A549 (cell line): ENCODE results near the gene PDCD2L. TPM values are rescaled to one million over a fixed set of nuclear protein-coding genes. Genes with fewer than 3 reads are reported as not detected.

Experiments used
- ATAC-seq, 2 experiments: fragments of 200-7000 bp in 1 of 2; fragments of >200 bp in 1 of 2; cut with Nextera tagmentation in 1 of 2; cut with Tn5 transposase in 1 of 2; 3 replicates each; pipeline versions ENCODE4 v1.8.0 to v1.9.1; 2018 to 2020; ENCODE audit warnings: mild to moderate bottlenecking in 1 of 2, moderate library complexity in 1 of 2
- CTCF ChIA-PET: fragments of 300-600 bp; sonication (Branson Sonifier 250); formaldehyde crosslinking; extraction: SDS; loops from one replicate; lab custom pipeline; 2021; ENCODE audit warnings: antibody characterized with exemption, inconsistent platforms; lab: Yijun Ruan, JAX
- POLR2A ChIA-PET: fragments of 350-600 bp; formaldehyde crosslinking; extraction: SDS; loops from one replicate; lab custom pipeline; 2021; ENCODE audit warnings: antibody characterized with exemption, inconsistent platforms; lab: Yijun Ruan, JAX
- DNase-seq, 2 experiments: peaks; one replicate each; pipeline versions ENCODE4 v3.0.0 to v3.0.0-alpha.2; 2011 to 2016; ENCODE audit warnings: low read depth in 1 of 2, low spot score in 1 of 2
- FAIRE-seq: peaks from 2 replicates; lab custom pipeline; 2011; peaks lifted over from hg19 to GRCh38; lab: Jason Lieb, UNC
- H3K27ac ChIP-seq, 2 experiments: fragments of >200 bp; sonication (Bioruptor Twin); formaldehyde crosslinking; 3 replicates each; pipeline ENCODE4 v1.5.1; 2016 to 2017
- H3K4me1 ChIP-seq: fragments of >200 bp; sonication (Bioruptor Twin); formaldehyde crosslinking; 3 replicates; pipeline ENCODE4 v1.6.1; 2016
- H3K4me2 ChIP-seq: fragments of >200 bp; sonication (Bioruptor Twin); formaldehyde crosslinking; 3 replicates; pipeline ENCODE4 v1.6.1; 2016
- H3K4me3 ChIP-seq: fragments of >200 bp; sonication (Bioruptor Twin); formaldehyde crosslinking; 3 replicates; pipeline ENCODE4 v1.5.1; 2016
- H3K9me3 ChIP-seq: fragments of >200 bp; sonication (Bioruptor Twin); formaldehyde crosslinking; 3 replicates; pipeline ENCODE4 v1.6.1; 2016
- CBX2 ChIP-seq: fragments of 200-600 bp; sonication (generic); IDR thresholded peaks from 2 replicates; pipeline ENCODE4 v1.6.1; 2016; ENCODE audit warnings: low read depth, mild to moderate bottlenecking, borderline replicate concordance
- CTCF ChIP-seq: fragments of >200 bp; sonication (Bioruptor Twin); formaldehyde crosslinking; IDR thresholded peaks from 3 replicates; pipeline ENCODE4 v1.5.1; 2016
- EHF ChIP-seq: fragments of 250-450 bp; sonication (Bioruptor Pico); IDR thresholded peaks from 2 replicates; pipeline ENCODE4 v1.5.0; 2020; ENCODE audit warnings: mild to moderate bottlenecking
- EHMT2 ChIP-seq: fragments of 200-600 bp; sonication (generic); IDR thresholded peaks from 2 replicates; pipeline ENCODE4 v1.6.1; 2016; ENCODE audit warnings: antibody characterized with exemption, low read depth, mild to moderate bottlenecking, moderate library complexity
- FOSB ChIP-seq: fragments of 250-450 bp; sonication (Bioruptor Pico); IDR thresholded peaks from 2 replicates; pipeline ENCODE4 v1.5.0; 2020; ENCODE audit warnings: mild to moderate bottlenecking, moderate library complexity
- FOSL2 ChIP-seq, 2 experiments: fragments of 450-650 bp in 1 of 2; fragments of >200 bp in 1 of 2; sonication (Bioruptor Twin) in 1 of 2; formaldehyde crosslinking; IDR thresholded peaks; 2 replicates each; pipeline versions ENCODE4 v1.5.0 to v1.6.1; 2016 to 2020; ENCODE audit warnings: mild to moderate bottlenecking in 1 of 2, moderate library complexity in 1 of 2
- FOXS1 ChIP-seq: fragments of 250-450 bp; sonication (Bioruptor Pico); IDR thresholded peaks from 2 replicates; pipeline ENCODE4 v1.5.0; 2020; ENCODE audit warnings: mild to moderate bottlenecking, moderate library complexity
- HDAC2 ChIP-seq: fragments of 200-600 bp; sonication (generic); IDR thresholded peaks from 2 replicates; pipeline ENCODE4 v1.6.1; 2016
- JUN ChIP-seq, 2 experiments: fragments of >200 bp; sonication (Bioruptor Twin); formaldehyde crosslinking; IDR thresholded peaks; 2 replicates in 1 of 2; 3 replicates in 1 of 2; pipeline ENCODE4 v1.6.1; 2016 to 2017
- KDM1A ChIP-seq: fragments of 200-600 bp; sonication (generic); IDR thresholded peaks from 2 replicates; pipeline ENCODE4 v1.6.1; 2016; ENCODE audit warnings: low read depth, mild to moderate bottlenecking
- MAFK ChIP-seq: fragments of 450-650 bp; IDR thresholded peaks from 2 replicates; pipeline ENCODE4 v1.6.1; 2014; ENCODE audit not compliant: partially characterized antibody
- MAX ChIP-seq: IDR thresholded peaks from 2 replicates; pipeline ENCODE4 v1.6.1; 2012
- MYC ChIP-seq: IDR thresholded peaks from 2 replicates; pipeline ENCODE4 v1.6.1; 2012; ENCODE audit warnings: mild to moderate bottlenecking, inconsistent platforms, low read length, improper control_type of control experiment, borderline replicate concordance
- NPAS2 ChIP-seq: fragments of 250-450 bp; sonication (Bioruptor Pico); IDR thresholded peaks from 2 replicates; pipeline ENCODE4 v1.8.0; 2022; ENCODE audit warnings: mild to moderate bottlenecking, moderate library complexity, borderline replicate concordance
- NR3C1 ChIP-seq: fragments of >200 bp; sonication (Bioruptor Twin); formaldehyde crosslinking; IDR thresholded peaks from 3 replicates; pipeline ENCODE4 v1.6.1; 2017
- PHF8 ChIP-seq: fragments of 200-600 bp; sonication (generic); IDR thresholded peaks from 2 replicates; pipeline ENCODE4 v1.6.1; 2016; ENCODE audit warnings: low read depth, mild to moderate bottlenecking, antibody characterized with exemption, moderate library complexity, borderline replicate concordance
- POLR2A ChIP-seq: IDR thresholded peaks from 2 replicates; pipeline ENCODE4 v1.6.1; 2012; ENCODE audit warnings: mild to moderate bottlenecking, low read length
- POLR2AphosphoS2 ChIP-seq: conservative IDR thresholded peaks from 2 replicates; pipeline ENCODE4 v1.6.1; 2012; ENCODE audit warnings: low read length, improper control_type of control experiment, inconsistent platforms
- RAD21 ChIP-seq, 2 experiments: fragments of >200 bp in 1 of 2; sonication (Bioruptor Twin) in 1 of 2; formaldehyde crosslinking in 1 of 2; IDR thresholded peaks in 1 of 2; conservative IDR thresholded peaks in 1 of 2; 2 replicates in 1 of 2; 3 replicates in 1 of 2; pipeline ENCODE4 v1.6.1; 2012 to 2018; ENCODE audit warnings: inconsistent platforms in 1 of 2
- RCOR1 ChIP-seq: fragments of 150-350 bp; IDR thresholded peaks from 2 replicates; pipeline ENCODE4 v1.6.1; 2014; ENCODE audit warnings: antibody characterized with exemption, low read length, low read depth
- RNF2 ChIP-seq: fragments of 200-600 bp; sonication (generic); IDR thresholded peaks from 2 replicates; pipeline ENCODE4 v1.6.1; 2016; ENCODE audit warnings: low read depth, mild to moderate bottlenecking, antibody characterized with exemption, moderate library complexity, borderline replicate concordance
- ZFP36 ChIP-seq: fragments of 450-650 bp; IDR thresholded peaks from 2 replicates; pipeline ENCODE4 v1.6.1; 2014; ENCODE audit warnings: borderline replicate concordance; ENCODE audit not compliant: partially characterized antibody
- WGBS: methylation state at CpG from one replicate; pipeline ENCODE4 v1.1.6; 2017; ENCODE audit errors: missing lambda C conversion rate; 5-methylcytosine and 5-hydroxymethylcytosine counted together
- polyA plus RNA-seq, 4 experiments: library from polyadenylated mRNA; depleted of rRNA in 3 of 4; stranded (reverse); fragments of >200 nt; fragmentation: RNase III in 1 of 4; extraction: RNeasy Plus Mini Kit Qiagen cat#74134 plus additional on column Dnase treatment in 1 of 4; gene quantifications; 2 replicates in 3 of 4; 3 replicates in 1 of 4; pipeline ENCODE4 v1.2.3, GENCODE V29; 2011 to 2017
- TF ChIP-seq, protein P1 (sequence below): fragments of 150-350 bp; IDR thresholded peaks from 2 replicates; pipeline ENCODE4 v1.6.1; 2014; ENCODE audit warnings: low read depth, mild to moderate bottlenecking, low read length
- TF ChIP-seq, protein P2 (sequence below): IDR thresholded peaks from 2 replicates; pipeline ENCODE4 v1.6.1; 2012
- TF ChIP-seq, protein P3 (sequence below): fragments of 250-450 bp; sonication (Bioruptor Pico); IDR thresholded peaks from 2 replicates; pipeline ENCODE4 v1.5.0; 2021; ENCODE audit warnings: mild to moderate bottlenecking, moderate library complexity, borderline replicate concordance

PDCD2L gene
- polyA plus RNA-seq, 2 of the 4 experiments (the other 2 are of a cell fraction), result 31.5 to 68.9 TPM

DNA sequence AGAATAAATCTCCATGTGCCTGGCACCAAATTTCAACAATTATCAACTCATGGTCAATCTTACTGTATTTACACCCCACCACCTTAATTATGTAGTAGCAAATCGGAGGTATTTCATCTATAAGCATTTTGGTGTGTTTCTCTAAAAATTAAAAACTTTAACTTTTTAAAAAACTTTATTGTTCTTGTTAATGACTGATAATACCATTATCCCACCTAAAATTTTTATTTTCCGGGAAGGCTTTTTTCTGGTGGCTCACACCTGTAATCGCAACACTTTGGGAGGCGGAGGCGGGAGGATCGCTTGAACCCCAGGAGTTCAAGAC, 453 bp upstream of the PDCD2L start:
- TF ChIP-seq CBX2 (no peak), ZFP36 (no peak), JUN (IDR thresholded peaks at IDR 0.05) (no peak), MYC (no peak), HDAC2 (0 out of 2 replicates have a peak, but pooled peaks have one; percentile 40), FOXS1 (CRISPR knock-in tag) (no peak)
- TF ChIP-seq, protein P1, sequence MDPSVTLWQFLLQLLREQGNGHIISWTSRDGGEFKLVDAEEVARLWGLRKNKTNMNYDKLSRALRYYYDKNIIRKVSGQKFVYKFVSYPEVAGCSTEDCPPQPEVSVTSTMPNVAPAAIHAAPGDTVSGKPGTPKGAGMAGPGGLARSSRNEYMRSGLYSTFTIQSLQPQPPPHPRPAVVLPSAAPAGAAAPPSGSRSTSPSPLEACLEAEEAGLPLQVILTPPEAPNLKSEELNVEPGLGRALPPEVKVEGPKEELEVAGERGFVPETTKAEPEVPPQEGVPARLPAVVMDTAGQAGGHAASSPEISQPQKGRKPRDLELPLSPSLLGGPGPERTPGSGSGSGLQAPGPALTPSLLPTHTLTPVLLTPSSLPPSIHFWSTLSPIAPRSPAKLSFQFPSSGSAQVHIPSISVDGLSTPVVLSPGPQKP, result no peak
- ATAC-seq (no peak), DNase-seq (no peak), FAIRE-seq (no peak)
- Histone ChIP-seq H3K27ac (peak overlapping the region; percentile 86 to 91), H3K4me1 (peaks cover 17% of the 10 kb centered on the region; the same call in 2 of the 3 replicates), H3K4me2 (peak overlapping the region; percentile 77), H3K4me3 (peak overlapping the region; percentile 80), H3K9me3 (no peaks in the 10 kb centered on the region)
- WGBS, result 20% methylated on average over 6 of the region's 6 CpGs
- CTCF ChIA-PET, result interaction anchor here (1.0 kb wide), 1 partner anchor 27 kb away, joined by 3 read pairs; no protein-coding TSS in a partner anchor
- POLR2A ChIA-PET, result no interaction called here

- peak overlapping the region; percentile 77; the same call in 2 of the 3 replicates for H3K4me2 ChIP-seq
- H3K4me1 ChIP-seq, result peaks cover 17% of the 10 kb centered on the region; the same call in 2 of the 3 replicates
- H3K27ac ChIP-seq, result no peak overlapping the region
- no peaks in the 10 kb centered on the region for H3K9me3 ChIP-seq
- WGBS, result 85% methylated on average over 13 of the region's 13 CpGs
- no peak for TF ChIP-seq NPAS2
- no peak for TF ChIP-seq KDM1A
- no peak for TF ChIP-seq MAFK
- TF ChIP-seq RNF2, result no peak
- no peak for TF ChIP-seq JUN (IDR thresholded peaks at IDR 0.05)
- TF ChIP-seq RAD21 (conservative IDR thresholded peaks at IDR 0.05 in 1 of 2, IDR thresholded peaks at IDR 0.05 in 1 of 2), result no peak
- TF ChIP-seq EHF, result no peak
- TF ChIP-seq POLR2A, result no peak
- TF ChIP-seq CTCF, result no peak
- ChIA-PET CTCF (interaction anchor here (0.5 to 1.5 kb wide), 8 partner anchors 9 to 185 kb away, joined by 3 to 6 read pairs (median 3); no protein-coding TSS in a partner anchor), POLR2A (no interaction called here)
- ATAC-seq (no peak), FAIRE-seq (no peak), DNase-seq (no peak)
- no peak overlapping the region for H3K4me3 ChIP-seq
These were observed 1.9 kb downstream of the PDCD2L start for GRCh38 chr19:34405892-34406660.

DNA sequence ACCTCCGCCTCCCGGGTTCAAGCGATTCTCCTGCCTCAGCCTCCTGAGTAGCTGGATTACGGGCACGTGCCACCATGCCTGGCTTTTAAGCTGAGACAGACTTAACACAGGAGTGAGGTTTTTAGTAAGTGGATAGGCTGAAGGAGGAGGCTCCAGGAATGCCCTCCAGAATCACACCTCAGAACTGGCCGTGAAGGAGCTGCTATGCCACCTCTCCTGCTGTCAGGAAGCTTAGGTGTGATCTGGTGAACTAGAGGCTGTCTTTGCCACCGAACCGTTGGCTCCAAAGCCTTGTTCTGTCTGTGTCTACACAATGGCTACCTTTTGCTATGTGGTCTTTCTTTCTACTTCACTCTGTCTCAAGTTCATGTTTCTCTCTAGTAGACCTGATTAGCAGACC, 4.2 kb downstream of the PDCD2L start:
- no peak overlapping the region for H3K27ac ChIP-seq
- POLR2A ChIA-PET, result no interaction called here
- TF ChIP-seq MAFK, result no peak
- TF ChIP-seq NPAS2, result no peak
- no peak for TF ChIP-seq EHF
- TF ChIP-seq PHF8, result no peak
- no peak for TF ChIP-seq FOSL2 (IDR thresholded peaks at IDR 0.05)
- TF ChIP-seq FOSL2 (CRISPR knock-in tag; IDR thresholded peaks at IDR 0.05), result no peak
- no peak for TF ChIP-seq RCOR1
- no peak for TF ChIP-seq NR3C1
- no peak for TF ChIP-seq EHMT2
- no peak for TF ChIP-seq POLR2AphosphoS2
- TF ChIP-seq HDAC2, result no peak
- TF ChIP-seq MAX, result no peak
- no peak for TF ChIP-seq FOSB (CRISPR knock-in tag)
- TF ChIP-seq, protein P2, sequence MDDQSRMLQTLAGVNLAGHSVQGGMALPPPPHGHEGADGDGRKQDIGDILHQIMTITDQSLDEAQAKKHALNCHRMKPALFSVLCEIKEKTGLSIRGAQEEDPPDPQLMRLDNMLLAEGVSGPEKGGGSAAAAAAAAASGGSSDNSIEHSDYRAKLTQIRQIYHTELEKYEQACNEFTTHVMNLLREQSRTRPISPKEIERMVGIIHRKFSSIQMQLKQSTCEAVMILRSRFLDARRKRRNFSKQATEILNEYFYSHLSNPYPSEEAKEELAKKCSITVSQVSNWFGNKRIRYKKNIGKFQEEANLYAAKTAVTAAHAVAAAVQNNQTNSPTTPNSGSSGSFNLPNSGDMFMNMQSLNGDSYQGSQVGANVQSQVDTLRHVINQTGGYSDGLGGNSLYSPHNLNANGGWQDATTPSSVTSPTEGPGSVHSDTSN, result no peak
- TF ChIP-seq, protein P3, sequence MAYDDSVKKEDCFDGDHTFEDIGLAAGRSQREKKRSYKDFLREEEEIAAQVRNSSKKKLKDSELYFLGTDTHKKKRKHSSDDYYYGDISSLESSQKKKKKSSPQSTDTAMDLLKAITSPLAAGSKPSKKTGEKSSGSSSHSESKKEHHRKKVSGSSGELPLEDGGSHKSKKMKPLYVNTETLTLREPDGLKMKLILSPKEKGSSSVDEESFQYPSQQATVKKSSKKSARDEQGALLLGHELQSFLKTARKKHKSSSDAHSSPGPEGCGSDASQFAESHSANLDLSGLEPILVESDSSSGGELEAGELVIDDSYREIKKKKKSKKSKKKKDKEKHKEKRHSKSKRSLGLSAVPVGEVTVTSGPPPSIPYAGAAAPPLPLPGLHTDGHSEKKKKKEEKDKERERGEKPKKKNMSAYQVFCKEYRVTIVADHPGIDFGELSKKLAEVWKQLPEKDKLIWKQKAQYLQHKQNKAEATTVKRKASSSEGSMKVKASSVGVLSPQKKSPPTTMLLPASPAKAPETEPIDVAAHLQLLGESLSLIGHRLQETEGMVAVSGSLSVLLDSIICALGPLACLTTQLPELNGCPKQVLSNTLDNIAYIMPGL (CRISPR knock-in tag), result no peak
- no peak overlapping the region for H3K4me2 ChIP-seq
- CTCF ChIA-PET, result interaction anchor here (0.7 to 1.6 kb wide), 4 partner anchors 8 to 72 kb away, joined by 3 to 5 read pairs (median 3); no protein-coding TSS in a partner anchor
- FAIRE-seq (no peak), ATAC-seq (no peak), DNase-seq (no peak)
- no peaks in the 10 kb centered on the region for H3K9me3 ChIP-seq
- 95% methylated on average over 8 of the region's 8 CpGs for WGBS
- peaks cover 11% of the 10 kb centered on the region; the same call in 2 of the 3 replicates for H3K4me1 ChIP-seq
- H3K4me3 ChIP-seq, result no peak overlapping the region
